ENCODE measurements around the gene UBE2D2. TPM values are rescaled to one million over a fixed set of nuclear protein-coding genes. Genes with fewer than 3 reads are reported as not detected.

Gene UBE2D2
- total and polyA plus RNA-seq, 2 of the 13 experiments (the other 11 are each of a cell fraction or from before 2014, with no cell fraction given): 79.1 to 109 TPM

- TF ChIP-seq PATZ1 (CRISPR knock-in tag; IDR thresholded peaks at IDR 0.05) (peak; percentile 59), HNF1B (CRISPR knock-in tag; IDR thresholded peaks at IDR 0.05) (0 out of 2 replicates have a peak, but pooled peaks have one; percentile 28), ZNF44 (CRISPR knock-in tag; IDR thresholded peaks at IDR 0.05) (no peak), ZNF670 (CRISPR knock-in tag; IDR thresholded peaks at IDR 0.05; ENCODE audit: borderline replicate concordance) (peak; percentile 61; the same call in 1 of the 2 replicates), ZNF543 (CRISPR knock-in tag; IDR thresholded peaks at IDR 0.05) (no peak), AKAP8 (CRISPR knock-in tag; IDR thresholded peaks at IDR 0.05) (0 out of 2 replicates have a peak, but pooled peaks have one; percentile 48), GLMP (CRISPR knock-in tag; IDR thresholded peaks at IDR 0.05; ENCODE audit: borderline replicate concordance) (no peak), KDM5A (IDR thresholded peaks at IDR 0.05; ENCODE audit: borderline replicate concordance, low read length) (no peak), KLF6 (CRISPR knock-in tag; IDR thresholded peaks at IDR 0.05) (0 out of 2 replicates have a peak, but pooled peaks have one; percentile 31), HOXA5 (CRISPR knock-in tag; IDR thresholded peaks at IDR 0.05) (0 out of 2 replicates have a peak, but pooled peaks have one; percentile 47), IRX3 (CRISPR knock-in tag; IDR thresholded peaks at IDR 0.05; ENCODE audit: borderline replicate concordance, low read depth) (no peak), NFKB2 (CRISPR knock-in tag; IDR thresholded peaks at IDR 0.05; ENCODE audit: borderline replicate concordance) (peak; percentile 62; the same call in 1 of the 2 replicates), E2F1 (CRISPR knock-in tag; IDR thresholded peaks at IDR 0.05) (no peak), MEIS2 (CRISPR knock-in tag; IDR thresholded peaks at IDR 0.05) (peak; percentile 39; the same call in 1 of the 2 replicates), ZNF263 (CRISPR knock-in tag; IDR thresholded peaks at IDR 0.05) (peak; percentile 49), RXRB (CRISPR knock-in tag; IDR thresholded peaks at IDR 0.05; ENCODE audit: borderline replicate concordance) (peak; percentile 31; the same call in 1 of the 2 replicates), ERF (CRISPR knock-in tag; IDR thresholded peaks at IDR 0.05) (peak; percentile 71), ZNF317 (CRISPR knock-in tag; IDR thresholded peaks at IDR 0.05) (no peak), HOXA3 (CRISPR knock-in tag; IDR thresholded peaks at IDR 0.05) (peak; percentile 56; the same call in 1 of the 2 replicates), FOXA1 (IDR thresholded peaks at IDR 0.05) (no peak), FOXA1 (CRISPR knock-in tag; IDR thresholded peaks at IDR 0.05) (peak; percentile 32; the same call in 1 of the 2 replicates), ZKSCAN5 (CRISPR knock-in tag; IDR thresholded peaks at IDR 0.05) (peak; percentile 77; the same call in 1 of the 2 replicates), ZNF264 (CRISPR knock-in tag; IDR thresholded peaks at IDR 0.05) (0 out of 2 replicates have a peak, but pooled peaks have one; percentile 34), POLR2A (IDR thresholded peaks at IDR 0.05; ENCODE audit: insufficient read depth in 1 of 2, low read depth in 2 of 2, low read length in 2 of 2) (peak in 1 of 2 experiments; percentile 33; a peak in 1 of 4 replicates), MYNN (CRISPR knock-in tag; IDR thresholded peaks at IDR 0.05; ENCODE audit: low read depth) (0 out of 2 replicates have a peak, but pooled peaks have one; percentile 63), MLLT10 (CRISPR knock-in tag; IDR thresholded peaks at IDR 0.05) (no peak)
These were observed 72.3 kb downstream of the UBE2D2 start (continued) for GRCh38 chr5:139633295-139634027.
